Measurements from ENCODE around the gene MAP1A.

DNA sequence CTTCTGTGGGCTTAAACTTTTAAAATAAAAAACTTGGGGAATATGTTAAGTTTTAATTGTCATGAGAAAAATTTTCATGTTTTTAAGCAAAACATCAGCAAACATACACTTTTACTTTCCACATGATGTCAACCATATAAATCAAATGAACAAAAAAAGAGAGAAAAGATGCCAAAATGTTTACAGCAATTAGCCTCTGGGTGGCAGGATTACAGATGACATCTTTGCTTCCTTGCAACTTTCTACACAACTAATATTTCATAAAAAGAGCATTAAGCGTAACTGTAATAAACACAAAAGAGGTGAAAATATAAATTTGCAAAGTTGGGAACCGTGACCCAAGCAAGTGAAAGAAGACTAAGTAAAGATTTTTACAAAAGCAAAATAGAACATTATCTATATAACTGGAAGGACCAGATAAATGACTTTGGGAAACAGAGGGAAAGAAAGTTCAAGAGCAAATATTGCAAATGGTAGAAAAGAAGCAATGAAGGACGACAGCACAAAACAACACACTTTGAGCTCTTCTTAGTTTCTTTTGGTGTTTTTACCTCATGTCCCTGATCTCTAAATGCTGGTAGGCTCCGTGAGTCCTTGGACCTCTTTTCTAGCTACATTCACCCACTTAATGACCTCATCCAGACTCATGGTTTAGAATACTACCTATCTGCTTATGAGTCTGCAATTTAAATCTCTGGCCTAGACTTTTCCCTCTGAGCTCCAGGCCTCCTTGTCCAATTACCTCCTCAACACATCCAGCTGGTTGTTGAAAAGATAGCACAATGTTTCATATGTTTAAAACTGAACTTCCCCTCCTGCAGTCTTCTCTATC, 33.9 kb upstream of the MAP1A start:
- TF ChIP-seq GATA2 (IDR thresholded peaks at IDR 0.05; ENCODE audit: low read depth, low read length) (no peak), GATA3 (IDR thresholded peaks at IDR 0.05; ENCODE audit: low read depth, low read length) (no peak)

Data from SH-SY5Y (cell line).